HFF-Myc (cell line): ENCODE results near the gene FBXO4.
"Not testable (repeated sequence)": the region's sequence is repeated elsewhere in the genome, so short reads cannot be mapped to it uniquely, and the experiment has no call there.

Source experiments
- DNase-seq: peaks from one replicate; pipeline ENCODE4 v3.0.0-alpha.2; 2011; ENCODE audit warnings: low read depth; ENCODE audit errors: extremely low read depth
- H3K4me3 ChIP-seq: replicated peaks from 2 replicates; pipeline ENCODE4 v1.5.1; 2011; ENCODE audit warnings: low read depth, mild to moderate bottlenecking, control low read depth, low read length
- TF ChIP-seq, protein P1 (sequence below): IDR thresholded peaks from 2 replicates; pipeline ENCODE4 v1.5.1; 2012; ENCODE audit warnings: mild to moderate bottlenecking, low read depth, low read length, control low read depth; ENCODE audit errors: missing control alignments

FBXO4 gene

DNA sequence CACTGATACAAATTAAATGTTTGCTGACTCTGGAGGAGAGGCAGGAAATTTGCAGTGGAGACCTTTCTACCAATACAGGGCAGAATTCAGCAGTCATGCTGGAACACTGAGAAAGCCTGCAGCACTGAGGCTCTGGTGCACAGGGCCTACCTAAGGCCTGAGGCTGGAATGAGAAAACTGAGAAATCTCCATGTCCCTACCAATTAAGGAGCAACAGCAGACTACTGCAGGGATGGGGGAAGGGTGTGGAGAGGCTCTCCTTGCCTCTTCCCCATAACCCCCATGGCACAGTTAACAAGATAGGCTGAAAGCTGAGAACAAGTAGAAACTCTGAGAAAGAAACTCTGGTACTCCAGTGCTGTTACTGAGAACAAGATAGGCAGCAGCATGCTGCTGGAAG lies 10.5 kb downstream of the FBXO4 start:
- no peak overlapping the region for H3K4me3 ChIP-seq
- TF ChIP-seq, protein P1, sequence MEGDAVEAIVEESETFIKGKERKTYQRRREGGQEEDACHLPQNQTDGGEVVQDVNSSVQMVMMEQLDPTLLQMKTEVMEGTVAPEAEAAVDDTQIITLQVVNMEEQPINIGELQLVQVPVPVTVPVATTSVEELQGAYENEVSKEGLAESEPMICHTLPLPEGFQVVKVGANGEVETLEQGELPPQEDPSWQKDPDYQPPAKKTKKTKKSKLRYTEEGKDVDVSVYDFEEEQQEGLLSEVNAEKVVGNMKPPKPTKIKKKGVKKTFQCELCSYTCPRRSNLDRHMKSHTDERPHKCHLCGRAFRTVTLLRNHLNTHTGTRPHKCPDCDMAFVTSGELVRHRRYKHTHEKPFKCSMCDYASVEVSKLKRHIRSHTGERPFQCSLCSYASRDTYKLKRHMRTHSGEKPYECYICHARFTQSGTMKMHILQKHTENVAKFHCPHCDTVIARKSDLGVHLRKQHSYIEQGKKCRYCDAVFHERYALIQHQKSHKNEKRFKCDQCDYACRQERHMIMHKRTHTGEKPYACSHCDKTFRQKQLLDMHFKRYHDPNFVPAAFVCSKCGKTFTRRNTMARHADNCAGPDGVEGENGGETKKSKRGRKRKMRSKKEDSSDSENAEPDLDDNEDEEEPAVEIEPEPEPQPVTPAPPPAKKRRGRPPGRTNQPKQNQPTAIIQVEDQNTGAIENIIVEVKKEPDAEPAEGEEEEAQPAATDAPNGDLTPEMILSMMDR, result no peak
- no peak for DNase-seq

DNA sequence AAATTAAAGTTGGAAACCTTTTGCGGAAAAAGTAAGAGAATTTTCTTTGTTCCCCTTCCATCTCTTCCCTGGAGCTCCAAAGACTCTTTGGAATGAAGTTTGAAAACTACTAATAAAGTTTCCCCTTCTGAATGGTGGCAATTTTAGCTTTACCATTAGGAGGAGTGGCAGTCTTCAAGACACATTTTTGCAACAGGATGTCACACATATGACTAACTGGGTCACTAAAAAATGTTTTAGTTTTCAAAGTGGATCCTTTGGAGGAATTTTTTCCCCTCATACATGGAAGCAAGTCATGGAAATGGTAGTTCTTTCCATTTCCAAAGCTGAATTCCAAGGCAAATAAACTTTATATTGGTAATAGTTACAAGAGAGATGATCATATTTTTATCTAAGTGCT lies 15.6 kb downstream of the FBXO4 start:
- TF ChIP-seq, protein P1, result no peak
- DNase-seq, result no peak
- no peak overlapping the region for H3K4me3 ChIP-seq

DNA sequence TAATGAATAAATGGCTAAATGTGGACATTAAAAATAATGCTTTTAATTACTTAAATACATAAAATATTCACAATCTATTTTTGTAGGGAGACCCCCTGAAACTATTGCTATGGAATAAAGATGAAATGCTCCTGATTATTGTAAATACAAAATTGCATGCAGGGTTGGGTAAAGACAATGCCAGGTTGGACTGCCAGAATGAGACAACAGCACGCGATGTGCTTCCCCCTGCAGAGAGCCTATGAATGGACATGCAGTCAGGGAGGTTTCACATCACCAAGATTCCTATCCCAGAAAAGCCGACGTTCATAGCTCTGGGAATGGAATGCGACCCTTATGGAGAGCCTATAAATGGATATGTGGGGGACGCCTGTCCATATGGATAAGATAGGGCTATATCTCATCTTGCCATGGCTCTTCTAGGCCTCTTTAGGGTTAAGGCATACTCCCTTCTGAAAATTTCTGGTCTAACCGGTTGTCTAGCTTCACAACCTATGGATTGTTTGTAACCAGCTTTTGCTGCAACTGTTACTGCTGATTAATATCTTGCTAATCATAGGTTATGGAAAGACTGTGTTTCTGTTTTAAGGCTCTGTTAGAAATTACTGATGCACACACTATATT lies 20.4 kb downstream of the FBXO4 start:
- H3K4me3 ChIP-seq, DNase-seq: not testable (repeated sequence)

DNA sequence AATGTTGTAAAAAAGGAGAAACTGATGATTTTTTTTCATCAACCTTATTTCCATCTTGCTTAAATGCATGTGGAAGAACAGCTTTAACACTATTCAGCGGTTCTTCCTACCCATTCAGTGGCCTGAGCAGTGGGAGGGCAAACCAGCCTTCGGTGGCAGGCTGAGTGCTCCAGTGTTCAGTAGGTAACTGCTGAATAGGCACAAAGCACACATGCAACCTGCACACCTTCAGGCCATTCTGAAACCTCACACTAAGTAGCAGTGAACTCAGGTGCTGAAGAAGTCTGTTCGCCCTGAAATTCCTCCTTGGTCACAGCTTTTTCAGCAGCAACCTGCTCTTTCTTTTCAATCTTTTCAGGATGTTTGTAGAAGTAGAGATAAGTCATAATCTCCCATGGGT lies 26.1 kb downstream of the FBXO4 start:
- H3K4me3 ChIP-seq, result no peak overlapping the region
- DNase-seq, result no peak
- TF ChIP-seq, protein P1, result no peak

DNA sequence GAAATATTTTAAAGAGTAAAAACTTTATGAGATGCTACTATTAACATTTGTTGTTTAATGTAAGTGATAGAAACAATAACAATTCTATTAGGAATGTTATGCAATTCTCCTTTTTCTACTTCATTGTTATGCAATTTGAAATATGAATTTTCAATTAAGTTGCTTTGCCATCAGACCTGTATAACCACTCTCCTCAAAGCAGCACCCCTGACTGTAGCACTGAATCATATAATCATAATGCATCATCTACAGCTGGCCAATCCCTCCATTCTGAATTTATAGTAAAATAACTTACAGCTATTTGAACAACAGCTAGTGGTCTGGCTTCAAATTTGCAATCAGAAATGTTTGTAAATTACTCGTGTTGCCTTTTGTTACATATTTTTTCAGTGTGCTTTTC lies 29.2 kb downstream of the FBXO4 start:
- DNase-seq, result no peak
- no peak overlapping the region for H3K4me3 ChIP-seq
- TF ChIP-seq, protein P1, result no peak

DNA sequence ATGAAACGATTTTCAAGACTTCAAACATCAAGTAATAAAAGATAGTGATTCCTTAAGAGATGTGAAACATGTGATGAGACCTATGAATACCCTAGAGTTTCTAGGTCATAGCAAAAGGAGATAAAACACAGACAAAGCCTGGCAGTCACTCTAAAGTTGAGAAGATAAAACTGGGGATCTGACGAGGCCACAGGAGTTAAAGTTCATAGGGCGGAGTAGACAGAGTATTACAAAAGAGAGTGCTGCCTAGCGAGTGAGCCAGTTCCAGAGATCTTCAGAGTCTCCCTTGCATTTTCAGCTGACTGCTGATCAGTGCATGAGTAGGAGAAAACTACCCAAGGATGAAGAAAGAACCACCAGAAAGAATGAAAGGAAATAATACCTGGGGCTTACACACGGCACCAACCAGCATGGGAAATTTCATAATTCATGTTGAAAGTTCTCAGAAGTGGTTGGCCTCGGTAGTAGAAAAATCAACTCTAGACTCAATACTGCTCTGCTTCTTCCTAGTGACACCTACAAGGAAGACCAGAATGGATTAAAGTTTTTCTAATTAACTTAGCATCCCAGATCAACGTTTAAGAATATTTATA lies 30.4 kb downstream of the FBXO4 start:
- no peak for DNase-seq
- no peak overlapping the region for H3K4me3 ChIP-seq
- TF ChIP-seq, protein P1, result no peak

DNA sequence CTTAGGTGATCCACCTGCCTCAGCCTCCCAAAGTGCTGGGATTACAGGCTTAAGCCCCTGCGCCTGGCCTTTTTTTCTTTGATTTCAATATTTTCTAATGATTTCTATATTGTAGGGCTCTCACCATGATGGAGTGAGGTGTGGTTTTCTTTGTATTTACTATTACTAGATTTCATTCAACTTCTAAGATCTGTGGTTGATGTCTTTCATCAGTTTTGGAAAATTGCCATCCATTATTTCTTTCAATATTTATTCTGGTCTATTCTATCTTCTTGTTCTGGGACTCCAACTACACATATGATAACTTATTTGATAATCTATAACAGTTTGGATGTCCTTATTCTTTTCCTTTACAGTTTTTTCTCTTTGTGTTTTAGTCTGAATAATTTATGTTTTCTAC lies 31.9 kb downstream of the FBXO4 start:
- no peak for DNase-seq
- no peak overlapping the region for H3K4me3 ChIP-seq
- TF ChIP-seq, protein P1, result no peak
